Uterus (tissue), 4 donors: ENCODE results near the gene NSDHL. TPM values are rescaled to one million over a fixed set of nuclear protein-coding genes. Genes with fewer than 3 reads are reported as not detected.

Experiments
- DNase-seq, 2 donors: peaks; one replicate each; pipeline ENCODE4 v3.0.0-alpha.2; 2019 to 2020
- H3K27ac ChIP-seq, 2 donors: fragments of 200-600 bp; sonication (generic); 1 replicate in 1 of 2; 2 replicates in 1 of 2; pipeline ENCODE4 v1.5.1; 2016 to 2018
- H3K27me3 ChIP-seq, 2 donors: fragments of 200-600 bp; sonication (generic); one replicate each; pipeline ENCODE4 v1.5.1; 2018 to 2019; ENCODE audit warnings: control low read depth in 1 of 2
- H3K36me3 ChIP-seq, 2 donors: fragments of 200-600 bp; sonication (generic); one replicate each; pipeline ENCODE4 v1.5.1; 2019; ENCODE audit warnings: control low read depth in 1 of 2
- H3K4me1 ChIP-seq, 2 donors: fragments of 200-600 bp; sonication (generic); one replicate each; pipeline ENCODE4 v1.5.1; 2018 to 2019; ENCODE audit warnings: control low read depth in 1 of 2
- H3K4me3 ChIP-seq, 2 donors: fragments of 200-600 bp; sonication (generic); 1 replicate in 1 of 2; 2 replicates in 1 of 2; pipeline ENCODE4 v1.5.1; 2018 to 2019; ENCODE audit warnings: mild to moderate bottlenecking in 1 of 2
- H3K9me3 ChIP-seq, 2 donors: fragments of 200-600 bp; sonication (generic); one replicate each; pipeline ENCODE4 v1.5.1; 2019; ENCODE audit warnings: control low read depth in 1 of 2
- CTCF ChIP-seq, 4 experiments: fragments of 200-600 bp in 2 of 4; fragments of 450-650 bp in 2 of 4; sonication (generic) in 2 of 4; IDR thresholded peaks; one replicate each; pipeline ENCODE4 v1.5.1; 2016 to 2019; ENCODE audit warnings: antibody characterized with exemption in 4 of 4, mild to moderate bottlenecking in 2 of 4, moderate library complexity in 1 of 4
- POLR2A ChIP-seq, 2 donors: fragments of 450-650 bp; IDR thresholded peaks; one replicate each; pipeline ENCODE4 v1.6.1; 2016; ENCODE audit warnings: antibody characterized with exemption in 2 of 2, mild to moderate bottlenecking in 1 of 2, moderate library complexity in 1 of 2
- intact Hi-C: fragments of 100-400 bp; cut with DNase I; formaldehyde crosslinking; loops from one replicate; pipeline ENCODE4 v1.15.1; 2023; ENCODE audit warnings: low total_unique reads
- total RNA-seq, 4 donors: library from RNA; depleted of rRNA in 3 of 4; stranded (reverse); fragments of >200 nt in 3 of 4; gene quantifications; one replicate each; pipeline versions ENCODE4 v1.1.0 to v1.2.4, GENCODE V29; 2014 to 2023
- donor health status: DM: yes; HTN: yes; CAD: no.

Gene NSDHL
- total RNA-seq, 4 donors from 2014 or later, result 1.5 to 12.6 (median 8.6) TPM

DNA sequence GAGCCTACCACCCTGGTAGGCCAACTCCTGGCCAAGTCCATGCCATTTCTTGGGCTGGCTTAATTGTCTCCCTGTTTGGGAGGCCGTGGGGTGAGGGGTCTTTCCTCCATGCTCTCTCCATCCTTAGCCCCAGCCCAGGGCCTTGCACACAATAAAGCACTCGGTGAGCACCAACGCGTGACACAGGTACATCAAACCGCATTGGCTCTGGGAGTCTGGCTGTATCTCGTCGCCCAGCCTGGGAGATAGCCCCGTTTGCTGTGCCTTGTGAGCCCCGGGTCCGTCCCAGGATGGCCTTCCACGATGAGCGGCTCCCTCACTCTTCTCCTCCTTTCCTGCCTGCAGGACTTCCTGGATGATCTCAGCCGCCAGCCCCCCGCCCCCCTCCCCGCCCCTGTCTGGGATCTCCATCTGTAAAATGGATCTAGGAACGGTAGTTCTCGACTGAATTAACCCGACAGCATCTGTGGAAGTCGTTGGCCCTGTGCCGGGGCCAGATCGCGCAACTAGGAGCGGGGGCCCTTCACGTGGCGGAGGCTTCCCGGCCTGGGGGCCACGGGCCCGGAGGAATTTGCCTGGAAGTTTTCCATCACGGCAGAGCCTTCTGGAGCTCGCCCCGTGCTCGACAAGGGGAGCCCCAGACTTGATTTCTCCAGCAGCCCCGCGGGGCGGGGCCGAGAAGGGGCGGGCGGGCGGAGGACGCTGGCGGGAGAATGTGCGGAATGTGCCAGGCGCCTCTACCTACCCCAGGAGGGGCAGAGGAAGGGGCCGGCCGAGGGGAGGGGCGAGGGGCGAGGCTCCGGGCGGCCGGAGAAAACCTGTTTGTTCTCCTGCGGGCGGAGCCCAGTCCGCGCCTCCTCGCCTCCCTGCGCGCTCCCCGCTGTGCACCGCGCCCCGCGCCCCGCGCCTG is 66.6 kb downstream of the NSDHL start, which contains the start of gene ZNF185:
Gene ZNF185, plus strand, starts transcription at position 846 of the 910 bp plus-strand sequence. CDS start 16,423 bp downstream, outside the sequence.
- H3K4me3 ChIP-seq, result peak within 1 kb of the TSS; percentile 29 to 33
- H3K27me3 ChIP-seq, result no peaks in the 10 kb centered on the region
- no peaks in the 10 kb centered on the region for H3K4me1 ChIP-seq
- intact Hi-C loops, result no loop called here
- H3K36me3 ChIP-seq, result no peaks in the 10 kb centered on the region
- no peaks in the 10 kb centered on the region for H3K9me3 ChIP-seq
- TF ChIP-seq CTCF (IDR thresholded peaks at IDR 0.05), result no peak
- no peak for TF ChIP-seq POLR2A (IDR thresholded peaks at IDR 0.05)
- peak within 1 kb of the TSS in 1 of 2 donors; percentile 16 for H3K27ac ChIP-seq
- DNase-seq, result peak in 1 of 2 donors; percentile 39

GRCh38 chrX:152898442-152898841 is 67.6 kb downstream of the NSDHL start:
- TF ChIP-seq CTCF (IDR thresholded peaks at IDR 0.05) (no peak), POLR2A (IDR thresholded peaks at IDR 0.05) (no peak)
- intact Hi-C loops, result no loop called here
- H3K27ac ChIP-seq, result no peak overlapping the region
- no peak for DNase-seq
- no peak overlapping the region for H3K4me3 ChIP-seq
- no peaks in the 10 kb centered on the region for H3K36me3 ChIP-seq
- H3K4me1 ChIP-seq, result no peaks in the 10 kb centered on the region
- H3K27me3 ChIP-seq, result no peaks in the 10 kb centered on the region
- no peaks in the 10 kb centered on the region for H3K9me3 ChIP-seq

GRCh38 chrX:152899111-152899873 is 68.4 kb downstream of the NSDHL start:
- H3K36me3 ChIP-seq, result no peaks in the 10 kb centered on the region
- no peak overlapping the region for H3K4me3 ChIP-seq
- DNase-seq, result no peak
- no peak for TF ChIP-seq CTCF (IDR thresholded peaks at IDR 0.05)
- TF ChIP-seq POLR2A (IDR thresholded peaks at IDR 0.05), result no peak
- no peaks in the 10 kb centered on the region for H3K9me3 ChIP-seq
- no peaks in the 10 kb centered on the region for H3K27me3 ChIP-seq
- intact Hi-C loops, result no loop called here
- H3K27ac ChIP-seq, result no peak overlapping the region
- H3K4me1 ChIP-seq, result no peaks in the 10 kb centered on the region

DNA sequence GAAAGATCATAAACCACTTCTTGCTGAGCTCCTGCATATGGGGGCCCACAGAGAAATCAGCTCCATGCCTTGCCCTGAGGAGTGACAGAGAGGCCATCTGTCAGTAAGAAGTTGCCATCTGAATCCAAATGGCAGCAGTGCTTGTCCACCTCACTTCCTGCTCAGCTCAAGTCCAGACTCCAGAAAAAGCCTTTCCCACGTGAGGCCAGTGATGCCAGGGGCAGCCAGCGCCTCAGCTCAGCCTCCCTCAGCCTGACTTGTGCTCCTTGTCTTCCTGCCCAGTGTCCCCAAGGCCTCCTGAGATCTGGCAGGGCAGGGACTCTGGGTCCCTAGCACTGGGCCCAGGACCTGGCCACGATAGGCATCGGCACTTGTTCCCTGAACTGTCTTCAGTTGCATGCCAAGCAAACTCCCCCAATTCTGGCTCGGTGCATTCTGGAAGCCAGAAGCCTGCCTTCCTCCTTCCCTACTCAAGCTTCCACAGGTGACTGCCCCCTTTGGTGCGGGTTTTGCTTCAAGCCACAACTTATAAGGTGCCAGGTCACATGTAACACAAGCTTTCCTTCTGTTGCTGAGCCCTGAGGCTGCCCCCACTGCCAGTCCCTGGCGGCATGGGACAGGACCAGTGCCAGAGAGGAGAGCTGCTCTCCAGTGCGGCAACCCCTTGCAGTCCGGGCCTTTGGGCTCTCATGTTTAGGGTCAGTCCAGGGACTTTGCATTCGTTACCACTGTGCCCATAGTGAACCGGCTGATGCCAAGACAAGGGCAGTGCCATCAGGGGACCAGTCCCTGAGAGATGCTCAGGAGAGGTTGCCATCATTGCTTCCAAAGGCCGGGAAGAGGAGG is 69.2 kb downstream of the NSDHL start:
- no peaks in the 10 kb centered on the region for H3K36me3 ChIP-seq
- H3K9me3 ChIP-seq, result no peaks in the 10 kb centered on the region
- H3K27me3 ChIP-seq, result no peaks in the 10 kb centered on the region
- no peak overlapping the region for H3K27ac ChIP-seq
- H3K4me3 ChIP-seq, result no peak overlapping the region
- no peak for DNase-seq
- TF ChIP-seq POLR2A (IDR thresholded peaks at IDR 0.05) (no peak), CTCF (IDR thresholded peaks at IDR 0.05) (no peak)
- no peaks in the 10 kb centered on the region for H3K4me1 ChIP-seq
- intact Hi-C loops, result no loop called here
